Stimulated activated CD8-positive, alpha-beta memory T cell treated with anti-CD3 and anti-CD28 coated beads, Interleukin-15, amount 100 ng/mL, for 48 hours (primary cell): ENCODE measurements around the gene KIR2DL3.
"Not testable (repeated sequence)": the region's sequence is repeated elsewhere in the genome, so short reads cannot be mapped to it uniquely, and the experiment has no call there.

ENCODE experiments used
- DNase-seq, 2 donors: peaks; one replicate each; pipeline ENCODE4 v3.0.0-alpha.2; 2020; ENCODE audit warnings: low read depth in 2 of 2

KIR2DL3 gene

GRCh38 chr19:54744080-54744479, 5.8 kb downstream of the KIR2DL3 start:
- not testable (repeated sequence) for DNase-seq

- not testable (repeated sequence) for DNase-seq
Measured at GRCh38 chr19:54747614-54748322, 9.5 kb downstream of the KIR2DL3 start.

GRCh38 chr19:54750276-54750675, 12.0 kb downstream of the KIR2DL3 start:
- not testable (repeated sequence) for DNase-seq

GRCh38 chr19:54756204-54757110, 18.1 kb downstream of the KIR2DL3 start:
- peak in 1 of 2 donors; percentile 7 for DNase-seq

- DNase-seq: not testable (repeated sequence)
Measured at GRCh38 chr19:54758577-54758976, 20.3 kb downstream of the KIR2DL3 start.

- DNase-seq: not testable (repeated sequence)
Measured at GRCh38 chr19:54764219-54764618, 25.9 kb downstream of the KIR2DL3 start.

- not testable (repeated sequence) for DNase-seq
Measured at GRCh38 chr19:54766464-54766863, 28.2 kb downstream of the KIR2DL3 start.

- DNase-seq: not testable (repeated sequence)
Measured at GRCh38 chr19:54769646-54770045, 31.3 kb downstream of the KIR2DL3 start, which contains the start of gene KIR2DL1. KIR2DL1 (plus strand) TSS chr19:54769793; CDS start chr19:54769851, 58 bp downstream.

- DNase-seq: not testable (repeated sequence)
Measured at GRCh38 chr19:54770511-54770910, 32.2 kb downstream of the KIR2DL3 start.

- not testable (repeated sequence) for DNase-seq
Measured at GRCh38 chr19:54771018-54771960, 33.0 kb downstream of the KIR2DL3 start.

- not testable (repeated sequence) for DNase-seq
Measured at GRCh38 chr19:54772666-54773065, 34.4 kb downstream of the KIR2DL3 start.

GRCh38 chr19:54775095-54775815, 36.9 kb downstream of the KIR2DL3 start:
- not testable (repeated sequence) for DNase-seq

- DNase-seq: not testable (repeated sequence)
Measured at GRCh38 chr19:54775830-54776229, 37.5 kb downstream of the KIR2DL3 start.

- not testable (repeated sequence) for DNase-seq
Measured at GRCh38 chr19:54777851-54778250, 39.5 kb downstream of the KIR2DL3 start.

GRCh38 chr19:54778896-54779295, 40.6 kb downstream of the KIR2DL3 start:
- not testable (repeated sequence) for DNase-seq

- not testable (repeated sequence) for DNase-seq
Measured at GRCh38 chr19:54782916-54783315, 44.6 kb downstream of the KIR2DL3 start.

- not testable (repeated sequence) for DNase-seq
Measured at GRCh38 chr19:54786091-54786723, 47.9 kb downstream of the KIR2DL3 start.

GRCh38 chr19:54788154-54788553, 49.8 kb downstream of the KIR2DL3 start:
- DNase-seq: not testable (repeated sequence)

GRCh38 chr19:54790711-54791110, 52.4 kb downstream of the KIR2DL3 start:
- no peak for DNase-seq

- no peak for DNase-seq
Measured at GRCh38 chr19:54791476-54791875, 53.2 kb downstream of the KIR2DL3 start.
